ENCODE measurements around the gene PIF1. TPM values are rescaled to one million over a fixed set of nuclear protein-coding genes. Genes with fewer than 3 reads are reported as not detected.

PIF1 gene
- polyA plus RNA-seq, 3 donors, result 0.13 to 0.43 TPM; not detected in 1

GRCh38 chr15:64859226-64859625 lies 33.8 kb upstream of the PIF1 start:
- Mint-ChIP-seq H3K27ac (peak overlapping the region in 4 of 7 donors; percentile 9 to 63 (median 21)), H3K9me3 (no peaks in the 10 kb centered on the region), H3K36me3 (peaks cover 94 to 99% of the 10 kb centered on the region in 2 donors), H3K27me3 (ENCODE audit: low read depth in 3 of 3) (peaks cover 0 to 4% (median 1%) of the 10 kb centered on the region in 3 donors), H3K4me1 (peaks cover 65% of the 10 kb centered on the region), H3K4me3 (no peak overlapping the region)
- TF ChIP-seq, protein P1, sequence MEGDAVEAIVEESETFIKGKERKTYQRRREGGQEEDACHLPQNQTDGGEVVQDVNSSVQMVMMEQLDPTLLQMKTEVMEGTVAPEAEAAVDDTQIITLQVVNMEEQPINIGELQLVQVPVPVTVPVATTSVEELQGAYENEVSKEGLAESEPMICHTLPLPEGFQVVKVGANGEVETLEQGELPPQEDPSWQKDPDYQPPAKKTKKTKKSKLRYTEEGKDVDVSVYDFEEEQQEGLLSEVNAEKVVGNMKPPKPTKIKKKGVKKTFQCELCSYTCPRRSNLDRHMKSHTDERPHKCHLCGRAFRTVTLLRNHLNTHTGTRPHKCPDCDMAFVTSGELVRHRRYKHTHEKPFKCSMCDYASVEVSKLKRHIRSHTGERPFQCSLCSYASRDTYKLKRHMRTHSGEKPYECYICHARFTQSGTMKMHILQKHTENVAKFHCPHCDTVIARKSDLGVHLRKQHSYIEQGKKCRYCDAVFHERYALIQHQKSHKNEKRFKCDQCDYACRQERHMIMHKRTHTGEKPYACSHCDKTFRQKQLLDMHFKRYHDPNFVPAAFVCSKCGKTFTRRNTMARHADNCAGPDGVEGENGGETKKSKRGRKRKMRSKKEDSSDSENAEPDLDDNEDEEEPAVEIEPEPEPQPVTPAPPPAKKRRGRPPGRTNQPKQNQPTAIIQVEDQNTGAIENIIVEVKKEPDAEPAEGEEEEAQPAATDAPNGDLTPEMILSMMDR (IDR thresholded peaks at IDR 0.05), result no peak
- Histone ChIP-seq H3K9ac (ENCODE audit: insufficient read depth, low read length, poor library complexity, severe bottlenecking) (no peak overlapping the region), H2AFZ (ENCODE audit: insufficient read depth, low read depth, low read length, poor library complexity, severe bottlenecking) (no peak overlapping the region), H4K20me1 (ENCODE audit: insufficient read depth, low read length) (peaks cover 100% of the 10 kb centered on the region), H3K4me1 (ENCODE audit: control insufficient read depth in 1 of 2, insufficient read depth in 2 of 2, low read length in 2 of 2) (peaks cover 43 to 57% of the 10 kb centered on the region in 2 donors), H3K36me3 (replicated peaks in 1 of 2; ENCODE audit: control insufficient read depth in 1 of 2, insufficient read depth in 2 of 2, low read length in 2 of 2) (peaks cover 91 to 97% of the 10 kb centered on the region in 2 donors), H3K79me2 (ENCODE audit: insufficient read depth, low read length) (peaks cover 97% of the 10 kb centered on the region), H3K27me3 (ENCODE audit: control insufficient read depth in 2 of 2, insufficient read depth in 2 of 2, low read length in 2 of 2) (no peaks in the 10 kb centered on the region), H3K4me2 (replicated peaks; ENCODE audit: extremely low read depth, low read length, poor library complexity, severe bottlenecking) (no peak overlapping the region), H3K4me3 (replicated peaks in 1 of 3; ENCODE audit: low read depth in 2 of 3, low read length in 3 of 3) (no peak overlapping the region), H3K27ac (ENCODE audit: low read depth in 1 of 2, low read length in 2 of 2) (peak overlapping the region in 1 of 2 donors; percentile 63), H3K9me3 (replicated peaks in 1 of 2; ENCODE audit: control insufficient read depth in 1 of 2, insufficient read depth in 1 of 2, low read length in 2 of 2) (no peaks in the 10 kb centered on the region)
- WGBS (ENCODE audit: insufficient coverage), result 100% methylated on average over 1 of the region's 2 CpGs
- DNase-seq, result no peak
- intact Hi-C loops (cut with micrococcal nuclease), result no loop called here

DNA sequence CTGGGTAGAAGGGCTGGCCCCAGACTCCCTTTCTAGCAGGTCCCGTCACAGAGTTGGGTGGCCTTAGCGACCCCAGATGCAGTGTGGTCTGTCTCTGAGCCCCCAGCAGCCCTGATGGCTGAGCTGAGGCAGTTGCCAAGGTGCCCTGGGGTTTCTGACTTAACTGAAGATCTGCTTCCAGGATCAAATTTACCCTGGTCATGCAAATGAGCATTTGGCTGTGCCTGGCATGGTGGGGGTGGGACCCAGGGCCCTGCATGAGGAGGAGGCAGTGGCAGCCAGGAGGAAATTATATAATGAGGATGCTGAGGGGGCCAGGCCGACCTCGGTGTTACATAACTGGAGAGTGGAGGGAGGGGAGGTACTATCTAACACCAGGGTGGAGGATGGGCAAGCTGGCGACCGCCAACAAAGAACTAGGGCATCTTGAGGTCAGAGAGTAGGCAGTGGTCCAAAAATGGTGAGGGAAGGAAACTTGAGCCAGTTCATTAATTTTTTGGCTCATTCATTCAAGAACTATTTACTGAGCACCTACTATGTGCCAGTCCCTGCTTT lies 32.7 kb upstream of the PIF1 start:
- peak overlapping the region in 1 of 3 experiments; percentile 35 for H3K4me3 ChIP-seq (replicated peaks in 1 of 3; ENCODE audit: low read depth in 2 of 3, low read length in 3 of 3)
- TF ChIP-seq, protein P1 (IDR thresholded peaks at IDR 0.05), result no peak
- no peaks in the 10 kb centered on the region for H3K9me3 ChIP-seq (replicated peaks in 1 of 2; ENCODE audit: control insufficient read depth in 1 of 2, insufficient read depth in 1 of 2, low read length in 2 of 2)
- intact Hi-C loops (cut with micrococcal nuclease), result no loop called here
- no peak for DNase-seq
- peak overlapping the region; percentile 19 for H3K9ac ChIP-seq (ENCODE audit: insufficient read depth, low read length, poor library complexity, severe bottlenecking)
- H4K20me1 ChIP-seq (ENCODE audit: insufficient read depth, low read length), result peaks cover 100% of the 10 kb centered on the region
- H3K79me2 ChIP-seq (ENCODE audit: insufficient read depth, low read length), result peaks cover 99% of the 10 kb centered on the region
- H3K4me2 ChIP-seq (replicated peaks; ENCODE audit: extremely low read depth, low read length, poor library complexity, severe bottlenecking), result peak overlapping the region; percentile 52
- WGBS (ENCODE audit: insufficient coverage), result 35% methylated on average over 4 of the region's 6 CpGs
- peak overlapping the region; percentile 48 to 73 for H3K27ac ChIP-seq (ENCODE audit: low read depth in 1 of 2, low read length in 2 of 2)
- Mint-ChIP-seq H3K4me1 (peaks cover 73% of the 10 kb centered on the region), H3K4me3 (peak overlapping the region in 1 of 2 donors; percentile 27), H3K9me3 (no peaks in the 10 kb centered on the region), H3K27ac (peak overlapping the region in 6 of 7 donors; percentile 77 to 94 (median 90)), H3K27me3 (ENCODE audit: low read depth in 3 of 3) (peaks cover 0 to 4% (median 1%) of the 10 kb centered on the region in 3 donors), H3K36me3 (peaks cover 94 to 99% of the 10 kb centered on the region in 2 donors)
- H3K4me1 ChIP-seq (ENCODE audit: control insufficient read depth in 1 of 2, insufficient read depth in 2 of 2, low read length in 2 of 2), result peaks cover 50 to 67% of the 10 kb centered on the region in 2 donors
- H2AFZ ChIP-seq (ENCODE audit: insufficient read depth, low read depth, low read length, poor library complexity, severe bottlenecking), result no peak overlapping the region
- peaks cover 91 to 97% of the 10 kb centered on the region in 2 donors for H3K36me3 ChIP-seq (replicated peaks in 1 of 2; ENCODE audit: control insufficient read depth in 1 of 2, insufficient read depth in 2 of 2, low read length in 2 of 2)
- no peaks in the 10 kb centered on the region for H3K27me3 ChIP-seq (ENCODE audit: control insufficient read depth in 2 of 2, insufficient read depth in 2 of 2, low read length in 2 of 2)

All from CD14-positive monocyte (primary cell).